SK-MEL-5 (cell line): ENCODE results near the gene PDSS2. TPM values are rescaled to one million over a fixed set of nuclear protein-coding genes. Genes with fewer than 3 reads are reported as not detected.
"Not testable (repeated sequence)": the region's sequence is repeated elsewhere in the genome, so short reads cannot be mapped to it uniquely, and the experiment has no call there.

Source experiments
- DNase-seq: peaks from one replicate; pipeline ENCODE4 v3.0.0-alpha.2; 2016; ENCODE audit warnings: low read depth, low spot score
- in situ Hi-C: cut with HindIII; loops from 2 replicates; pipeline ENCODE4 v1.10.0; 2016; ENCODE audit warnings: low sequenced_read_pairs, high pct_unique_total_duplicates, low pct_unique_long_range_greater_than_20kb
- total RNA-seq: library from RNA; depleted of rRNA; stranded (reverse); fragments of >200 nt; shearing (Covaris generic); gene quantifications from 2 replicates; pipeline ENCODE4 v1.2.3, GENCODE V29; 2014

The PDSS2 gene
- total RNA-seq, 1 experiment from 2014 or later: 12.6 TPM

DNA sequence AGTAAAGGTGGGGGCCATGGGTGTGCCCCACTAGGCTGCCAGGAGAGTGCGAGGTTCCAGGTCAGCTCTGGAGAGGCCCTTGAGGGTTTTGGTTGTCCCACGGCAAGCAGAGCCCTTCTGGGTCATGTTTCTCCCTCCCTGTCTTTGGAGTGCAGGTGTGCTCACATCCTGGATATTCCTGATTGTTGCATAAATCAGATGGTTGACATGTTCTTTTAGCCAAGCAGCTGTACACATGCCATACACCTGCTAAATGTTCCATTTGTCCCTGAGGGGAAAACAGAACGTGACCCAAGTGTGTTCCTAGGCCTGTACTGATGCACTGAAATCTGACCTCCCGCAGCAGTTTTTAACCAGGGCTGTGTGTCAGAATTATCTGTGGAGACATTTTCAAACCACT, 266.5 kb downstream of the PDSS2 start:
- in situ Hi-C loops: no loop called here

GRCh38 chr6:107187630-107188029, 271.7 kb downstream of the PDSS2 start:
- DNase-seq: no peak
- in situ Hi-C loops: no loop called here

More for the DNA sequence above, 266.5 kb downstream of the PDSS2 start:
- DNase-seq: no peak

GRCh38 chr6:107186047-107186446, 273.3 kb downstream of the PDSS2 start:
- DNase-seq: no peak
- in situ Hi-C loops: no loop called here

- in situ Hi-C loops: no loop called here
- DNase-seq: peak; percentile 81
These were observed 273.9 kb downstream of the PDSS2 start for GRCh38 chr6:107185391-107185970.

DNA sequence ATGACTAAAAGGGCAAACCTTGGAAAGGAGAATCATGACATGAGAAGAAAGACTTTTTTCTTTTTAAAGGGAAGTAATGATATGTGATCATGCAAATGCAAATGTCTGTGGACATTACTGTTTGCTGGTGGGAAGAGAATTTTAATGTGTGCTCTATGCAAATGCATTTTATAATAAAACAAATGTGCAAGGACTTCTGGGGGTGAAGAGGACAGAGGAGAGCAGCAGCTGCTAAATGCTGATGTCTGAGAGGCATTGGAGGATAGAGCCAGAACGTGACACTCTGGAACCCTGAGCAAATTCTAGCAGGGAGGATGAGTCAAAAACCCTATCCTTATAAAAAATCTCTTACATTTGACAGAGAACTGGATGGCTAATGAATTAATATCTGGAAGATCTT, 274.9 kb downstream of the PDSS2 start:
- in situ Hi-C loops: no loop called here
- no peak for DNase-seq

GRCh38 chr6:107180099-107180498, 279.3 kb downstream of the PDSS2 start:
- in situ Hi-C loops: no loop called here
- no peak for DNase-seq

- DNase-seq: peak; percentile 46
- in situ Hi-C loops: no loop called here
These were observed 280.4 kb downstream of the PDSS2 start for GRCh38 chr6:107179004-107179403.

- no peak for DNase-seq
- in situ Hi-C loops: no loop called here
These were observed 285.6 kb downstream of the PDSS2 start for GRCh38 chr6:107173779-107174178.

GRCh38 chr6:107171513-107171912, 287.9 kb downstream of the PDSS2 start:
- DNase-seq: no peak

DNA sequence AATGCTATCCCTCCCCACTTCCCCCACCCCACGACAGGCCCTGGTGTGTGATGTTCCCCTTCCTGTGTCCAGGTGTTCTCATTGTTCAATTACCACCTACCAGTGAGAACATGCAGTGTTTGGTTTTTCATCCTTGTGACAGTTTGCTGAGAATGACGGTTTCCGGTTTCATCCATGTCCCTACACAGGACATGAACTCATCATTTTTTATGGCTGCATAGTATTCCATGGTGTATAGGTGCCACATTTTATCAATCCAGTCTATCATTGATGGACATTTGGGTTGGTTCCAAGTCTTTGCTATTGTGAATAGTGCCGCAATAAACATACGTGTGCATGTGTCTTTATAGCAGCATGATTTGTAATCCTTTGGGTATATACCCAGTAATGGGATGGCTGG, 295.1 kb downstream of the PDSS2 start:
- in situ Hi-C loops, DNase-seq: not testable (repeated sequence)

More at GRCh38 chr6:107171513-107171912, 287.9 kb downstream of the PDSS2 start:
- in situ Hi-C loops: no loop called here

- in situ Hi-C loops: no loop called here
- DNase-seq: peak; percentile 89
These were observed 297.8 kb downstream of the PDSS2 start for GRCh38 chr6:107161521-107161920.

DNA sequence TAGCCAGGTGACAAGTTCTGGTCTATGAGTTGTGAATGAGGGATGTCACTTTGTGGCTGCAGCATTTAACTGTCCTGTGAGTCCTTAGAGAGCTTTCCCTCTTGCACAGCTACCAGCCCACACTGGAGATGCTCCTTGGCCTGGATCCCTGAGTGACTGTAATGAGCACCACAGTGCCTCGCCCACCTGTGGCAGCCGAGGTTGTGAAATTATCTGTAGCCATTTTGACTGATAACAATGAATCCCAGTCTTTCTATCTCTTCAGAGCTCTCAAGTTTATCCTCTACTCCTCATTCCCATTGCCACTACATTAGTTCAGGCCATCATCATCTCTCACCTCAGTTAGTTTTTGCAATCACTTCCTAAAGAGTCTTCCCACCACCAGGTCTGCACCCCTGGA, 302.7 kb downstream of the PDSS2 start:
- DNase-seq: no peak
- in situ Hi-C loops: no loop called here

DNA sequence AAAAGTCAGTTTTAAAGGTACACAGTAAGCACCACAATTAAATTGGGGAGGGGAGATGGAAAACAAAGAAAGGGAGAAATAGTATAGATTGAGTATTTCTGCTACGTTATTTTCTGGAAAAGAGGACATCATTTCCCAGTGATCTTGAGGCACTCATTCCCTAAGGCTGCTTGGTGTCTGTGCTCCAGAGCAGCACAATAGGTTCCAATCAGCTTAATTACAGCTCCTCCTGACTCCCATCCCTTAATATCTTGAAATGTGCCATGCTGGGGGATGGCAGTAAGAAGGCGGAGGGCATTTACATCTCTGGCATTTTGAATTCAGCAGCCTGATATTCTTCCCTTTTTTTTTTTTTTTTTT, 304.6 kb downstream of the PDSS2 start:
- DNase-seq: no peak
- in situ Hi-C loops: no loop called here

DNA sequence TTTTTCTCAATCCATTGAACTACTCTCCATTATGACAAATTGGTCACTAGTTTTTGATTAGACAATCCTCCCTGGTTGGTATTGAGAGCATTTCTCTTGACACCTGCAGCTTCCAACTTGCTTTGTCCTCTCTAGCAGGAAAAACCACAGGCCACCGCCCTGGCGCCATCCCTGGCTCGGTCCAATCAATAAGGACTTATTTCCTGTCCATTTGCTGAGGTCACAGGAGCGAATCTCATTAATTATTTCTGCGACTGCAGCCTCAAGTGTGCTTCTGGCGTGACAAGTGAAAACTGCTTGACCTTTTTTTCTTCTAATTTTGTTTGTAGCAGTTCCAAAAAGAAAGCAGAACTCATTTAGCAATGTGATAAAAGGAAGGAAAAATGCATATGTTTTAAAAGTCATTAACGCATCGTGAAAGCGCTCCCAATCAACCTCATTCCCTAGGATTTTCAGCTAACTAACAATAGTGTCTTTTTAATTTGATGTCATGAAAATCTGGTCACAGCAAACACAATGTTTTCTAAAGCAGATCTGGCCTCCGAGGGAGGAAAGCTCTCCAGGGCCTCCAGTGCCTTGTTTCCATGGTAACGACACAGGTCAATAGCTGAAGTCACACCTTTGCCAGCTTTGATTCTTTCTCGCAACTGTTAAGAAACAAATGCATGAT, 305.1 kb downstream of the PDSS2 start:
- no peak for DNase-seq
- in situ Hi-C loops: no loop called here

GRCh38 chr6:107152638-107153430, 306.5 kb downstream of the PDSS2 start:
- no peak for DNase-seq
- in situ Hi-C loops: no loop called here

DNA sequence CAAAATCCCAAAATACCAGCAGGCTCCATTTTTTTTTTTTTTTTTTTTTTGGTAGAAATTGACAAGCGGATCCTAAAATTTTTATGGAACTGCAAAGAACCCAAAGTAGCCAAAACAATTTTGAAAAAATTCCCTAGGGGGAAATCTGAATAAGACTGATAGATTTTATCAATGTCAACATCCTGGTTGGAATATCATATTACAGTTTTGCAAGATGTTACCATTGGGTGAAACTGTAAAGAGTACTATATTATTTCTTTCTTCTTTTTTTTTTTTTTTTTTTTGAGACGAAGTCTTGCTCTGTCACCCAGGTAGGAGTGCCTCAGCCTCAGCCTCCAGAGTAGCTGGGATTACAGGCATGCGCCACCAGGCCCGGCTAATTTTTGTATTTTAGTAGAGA, 314.7 kb downstream of the PDSS2 start:
- no peak for DNase-seq
- in situ Hi-C loops: no loop called here

GRCh38 chr6:107144014-107144413, 315.4 kb downstream of the PDSS2 start:
- DNase-seq: peak; percentile 88
- in situ Hi-C loops: no loop called here

DNA sequence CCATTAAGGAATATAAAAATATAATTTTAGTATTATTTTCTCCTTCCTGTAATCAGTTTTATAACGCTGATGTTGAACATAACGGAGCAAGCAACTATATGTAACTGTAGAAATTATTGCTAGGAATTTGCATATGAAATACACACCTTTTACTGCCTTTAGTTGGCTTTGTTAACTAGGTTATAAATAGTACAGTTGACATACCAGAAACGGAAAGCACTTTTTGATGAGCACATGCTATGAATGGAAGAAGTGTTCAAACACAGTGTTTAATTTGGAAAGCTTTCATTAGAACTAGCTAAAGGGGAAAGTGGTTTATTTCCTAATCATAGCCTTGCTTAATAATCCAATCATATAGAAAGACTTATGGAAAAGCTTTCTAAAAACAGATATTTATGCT, 318.8 kb downstream of the PDSS2 start:
- no peak for DNase-seq
- in situ Hi-C loops: no loop called here

DNA sequence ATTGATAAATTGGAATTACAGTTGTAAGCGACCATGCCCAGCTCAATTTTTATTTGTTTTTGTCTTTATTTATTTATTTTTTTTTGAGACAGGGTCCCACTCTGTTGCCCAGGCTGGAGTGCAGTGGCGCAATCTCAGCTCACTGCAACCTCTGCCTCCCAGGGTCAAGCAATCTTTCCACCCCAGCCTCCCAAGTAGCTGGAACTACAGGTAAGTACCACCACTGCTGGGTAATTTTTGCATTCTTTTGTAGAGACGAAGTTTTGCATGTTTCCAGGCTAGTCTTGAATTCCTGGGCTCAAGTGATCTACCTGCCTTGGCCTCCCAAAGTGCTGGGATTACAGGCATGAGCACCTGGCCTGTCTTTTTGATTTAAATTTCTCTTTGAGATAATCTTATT, 323.0 kb downstream of the PDSS2 start:
- DNase-seq, in situ Hi-C loops: not testable (repeated sequence)
